Measurements from ENCODE around the gene ITGA1. TPM values are rescaled to one million over a fixed set of nuclear protein-coding genes. Genes with fewer than 3 reads are reported as not detected.
"Not testable (repeated sequence)": the region's sequence is repeated elsewhere in the genome, so short reads cannot be mapped to it uniquely, and the experiment has no call there.

Gene ITGA1
- total RNA-seq, 1 experiment from 2014 or later: 26.4 TPM

- DNase-seq: no peak
- Histone ChIP-seq H3K9me3 (no peaks in the 10 kb centered on the region), H3K27me3 (replicated peaks; ENCODE audit: control insufficient read depth, insufficient read depth, low read length) (no peaks in the 10 kb centered on the region), H3K4me1 (peaks cover 8% of the 10 kb centered on the region), H3K4me3 (ENCODE audit: low read depth, low read length) (no peak overlapping the region), H3K36me3 (ENCODE audit: control insufficient read depth, insufficient read depth, low read length) (no peaks in the 10 kb centered on the region)
- intact Hi-C loops (cut with micrococcal nuclease; ENCODE audit: unreplicated experiment): no loop called here
- Mint-ChIP-seq H3K27me3 (ENCODE audit: insufficient read depth, unreplicated experiment) (no peaks in the 10 kb centered on the region), H3K4me3 (ENCODE audit: unreplicated experiment) (no peak overlapping the region), H3K36me3 (ENCODE audit: insufficient read depth, unreplicated experiment) (no peaks in the 10 kb centered on the region), H3K4me1 (ENCODE audit: low read depth, unreplicated experiment) (peaks cover 5% of the 10 kb centered on the region), H3K27ac (ENCODE audit: unreplicated experiment) (no peak overlapping the region), H3K9me3 (ENCODE audit: unreplicated experiment) (no peaks in the 10 kb centered on the region)
- BruUV-seq (replicated peaks): no TSS peak
- ChIA-PET POLR2A (no interaction called here), CTCF (no interaction called here)
- TF ChIP-seq, protein P1, sequence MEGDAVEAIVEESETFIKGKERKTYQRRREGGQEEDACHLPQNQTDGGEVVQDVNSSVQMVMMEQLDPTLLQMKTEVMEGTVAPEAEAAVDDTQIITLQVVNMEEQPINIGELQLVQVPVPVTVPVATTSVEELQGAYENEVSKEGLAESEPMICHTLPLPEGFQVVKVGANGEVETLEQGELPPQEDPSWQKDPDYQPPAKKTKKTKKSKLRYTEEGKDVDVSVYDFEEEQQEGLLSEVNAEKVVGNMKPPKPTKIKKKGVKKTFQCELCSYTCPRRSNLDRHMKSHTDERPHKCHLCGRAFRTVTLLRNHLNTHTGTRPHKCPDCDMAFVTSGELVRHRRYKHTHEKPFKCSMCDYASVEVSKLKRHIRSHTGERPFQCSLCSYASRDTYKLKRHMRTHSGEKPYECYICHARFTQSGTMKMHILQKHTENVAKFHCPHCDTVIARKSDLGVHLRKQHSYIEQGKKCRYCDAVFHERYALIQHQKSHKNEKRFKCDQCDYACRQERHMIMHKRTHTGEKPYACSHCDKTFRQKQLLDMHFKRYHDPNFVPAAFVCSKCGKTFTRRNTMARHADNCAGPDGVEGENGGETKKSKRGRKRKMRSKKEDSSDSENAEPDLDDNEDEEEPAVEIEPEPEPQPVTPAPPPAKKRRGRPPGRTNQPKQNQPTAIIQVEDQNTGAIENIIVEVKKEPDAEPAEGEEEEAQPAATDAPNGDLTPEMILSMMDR (IDR thresholded peaks at IDR 0.05; ENCODE audit: insufficient read depth in 1 of 2, low read depth in 1 of 2, low read length in 1 of 2, severe bottlenecking in 1 of 2, unreplicated experiment in 1 of 2): no peak
Measured at GRCh38 chr5:52814352-52815148, 26.8 kb downstream of the ITGA1 start.

DNA sequence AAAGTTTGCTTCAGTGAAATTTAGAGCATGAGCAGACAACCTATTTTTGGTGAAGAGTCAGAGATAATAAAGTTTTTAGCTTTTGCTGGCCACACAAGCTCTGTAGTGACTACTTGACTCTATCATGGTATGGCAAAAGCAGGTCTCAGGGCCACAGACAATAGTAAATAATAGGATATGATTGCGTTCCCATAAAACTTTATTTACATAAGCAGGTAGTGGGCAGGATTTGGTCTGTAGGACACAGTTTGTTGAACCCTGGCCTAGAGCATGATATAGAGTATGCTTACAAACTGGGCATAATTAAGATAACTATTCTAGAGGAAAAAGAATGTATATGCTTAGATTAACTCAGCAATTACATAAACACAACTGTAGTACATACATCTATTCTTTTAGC is 30.1 kb downstream of the ITGA1 start:
- TF ChIP-seq, protein P1 (IDR thresholded peaks at IDR 0.05; ENCODE audit: insufficient read depth in 1 of 2, low read depth in 1 of 2, low read length in 1 of 2, severe bottlenecking in 1 of 2, unreplicated experiment in 1 of 2): no peak
- no peak overlapping the region for H3K4me3 Mint-ChIP-seq (ENCODE audit: unreplicated experiment)
- Histone ChIP-seq H3K36me3 (ENCODE audit: control insufficient read depth, insufficient read depth, low read length) (no peaks in the 10 kb centered on the region), H3K27me3 (replicated peaks; ENCODE audit: control insufficient read depth, insufficient read depth, low read length) (no peaks in the 10 kb centered on the region; the same call in 1 of the 2 replicates), H3K4me1 (no peaks in the 10 kb centered on the region), H3K9me3 (no peaks in the 10 kb centered on the region), H3K4me3 (ENCODE audit: low read depth, low read length) (no peak overlapping the region)
- intact Hi-C loops (cut with micrococcal nuclease; ENCODE audit: unreplicated experiment): no loop called here
- H3K9me3 Mint-ChIP-seq (ENCODE audit: unreplicated experiment): no peaks in the 10 kb centered on the region
- DNase-seq: no peak
- H3K36me3 Mint-ChIP-seq (ENCODE audit: insufficient read depth, unreplicated experiment): no peaks in the 10 kb centered on the region
- ChIA-PET CTCF (no interaction called here), POLR2A (no interaction called here)
- no peaks in the 10 kb centered on the region for H3K4me1 Mint-ChIP-seq (ENCODE audit: low read depth, unreplicated experiment)
- H3K27ac Mint-ChIP-seq (ENCODE audit: unreplicated experiment): no peak overlapping the region
- no TSS peak for BruUV-seq (replicated peaks)
- H3K27me3 Mint-ChIP-seq (ENCODE audit: insufficient read depth, unreplicated experiment): no peaks in the 10 kb centered on the region

GRCh38 chr5:52818360-52818759 is 30.6 kb downstream of the ITGA1 start:
- TF ChIP-seq, protein P1 (IDR thresholded peaks at IDR 0.05; ENCODE audit: insufficient read depth in 1 of 2, low read depth in 1 of 2, low read length in 1 of 2, severe bottlenecking in 1 of 2, unreplicated experiment in 1 of 2): no peak
- no peaks in the 10 kb centered on the region for H3K4me1 ChIP-seq
- no peaks in the 10 kb centered on the region for H3K9me3 ChIP-seq
- Mint-ChIP-seq H3K27ac (ENCODE audit: unreplicated experiment) (no peak overlapping the region), H3K9me3 (ENCODE audit: unreplicated experiment) (no peaks in the 10 kb centered on the region), H3K4me1 (ENCODE audit: low read depth, unreplicated experiment) (no peaks in the 10 kb centered on the region), H3K36me3 (ENCODE audit: insufficient read depth, unreplicated experiment) (no peaks in the 10 kb centered on the region), H3K4me3 (ENCODE audit: unreplicated experiment) (no peak overlapping the region), H3K27me3 (ENCODE audit: insufficient read depth, unreplicated experiment) (no peaks in the 10 kb centered on the region)
- ChIA-PET POLR2A (no interaction called here), CTCF (no interaction called here)
- DNase-seq: no peak
- H3K36me3 ChIP-seq (ENCODE audit: control insufficient read depth, insufficient read depth, low read length): no peaks in the 10 kb centered on the region
- no peaks in the 10 kb centered on the region; the same call in 1 of the 2 replicates for H3K27me3 ChIP-seq (replicated peaks; ENCODE audit: control insufficient read depth, insufficient read depth, low read length)
- intact Hi-C loops (cut with micrococcal nuclease; ENCODE audit: unreplicated experiment): no loop called here
- no TSS peak for BruUV-seq (replicated peaks)
- no peak overlapping the region for H3K4me3 ChIP-seq (ENCODE audit: low read depth, low read length)

DNA sequence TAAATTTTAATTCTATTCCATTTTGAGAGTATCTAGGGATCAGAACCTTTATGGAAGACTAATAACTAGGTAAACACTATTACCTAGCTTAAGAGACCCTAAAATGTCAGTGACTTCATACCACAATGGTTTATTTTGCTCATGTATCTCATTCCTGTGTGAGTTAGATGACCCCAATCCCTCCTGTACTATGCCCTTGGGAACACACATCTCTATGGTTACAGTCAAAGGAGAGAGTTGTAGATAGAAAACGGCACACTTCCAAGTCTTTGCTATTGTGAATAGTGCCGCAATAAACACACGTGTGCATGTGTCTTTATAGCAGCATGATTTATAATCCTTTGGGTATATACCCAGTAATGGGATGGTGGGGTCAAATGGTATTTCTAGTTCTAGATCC is 31.1 kb downstream of the ITGA1 start:
- CTCF ChIA-PET; POLR2A ChIA-PET; DNase-seq; BruUV-seq (replicated peaks); H3K4me3 Mint-ChIP-seq (ENCODE audit: unreplicated experiment); H3K9me3 ChIP-seq; H3K4me1 Mint-ChIP-seq (ENCODE audit: low read depth, unreplicated experiment); H3K27me3 ChIP-seq (replicated peaks; ENCODE audit: control insufficient read depth, insufficient read depth, low read length); H3K27me3 Mint-ChIP-seq (ENCODE audit: insufficient read depth, unreplicated experiment); H3K27ac Mint-ChIP-seq (ENCODE audit: unreplicated experiment); H3K4me3 ChIP-seq (ENCODE audit: low read depth, low read length); H3K4me1 ChIP-seq; H3K36me3 Mint-ChIP-seq (ENCODE audit: insufficient read depth, unreplicated experiment); H3K9me3 Mint-ChIP-seq (ENCODE audit: unreplicated experiment); H3K36me3 ChIP-seq (ENCODE audit: control insufficient read depth, insufficient read depth, low read length); intact Hi-C loops (cut with micrococcal nuclease; ENCODE audit: unreplicated experiment): not testable (repeated sequence)

Measured in Caco-2 (cell line).